H9 (cell line): Measurements from ENCODE around the gene RELB. TPM values are rescaled to one million over a fixed set of nuclear protein-coding genes. Genes with fewer than 3 reads are reported as not detected.

ENCODE experiments used
- DNase-seq: peaks from one replicate; pipeline ENCODE4 v3.0.0-alpha.2; 2017
- H2AFZ ChIP-seq: one replicate; pipeline ENCODE4 v1.6.1; 2013; ENCODE audit warnings: mild to moderate bottlenecking, low read length, control low read depth, moderate library complexity
- H2AK5ac ChIP-seq: 2 replicates; pipeline ENCODE4 v1.6.1; 2013; ENCODE audit warnings: low read length, control low read depth, mixed read lengths; ENCODE audit not compliant: insufficient read length
- H2BK120ac ChIP-seq: one replicate; pipeline ENCODE4 v1.6.1; 2013; ENCODE audit warnings: low read depth, mild to moderate bottlenecking, low read length, control low read depth, inconsistent platforms; ENCODE audit not compliant: poor library complexity, severe bottlenecking
- H2BK12ac ChIP-seq: 2 replicates; pipeline ENCODE4 v1.6.1; 2013; ENCODE audit warnings: low read length, control low read depth, mixed read lengths, low read depth; ENCODE audit not compliant: insufficient read length
- H2BK15ac ChIP-seq: 2 replicates; pipeline ENCODE4 v1.6.1; 2013; ENCODE audit warnings: low read depth, low read length, control low read depth
- H2BK20ac ChIP-seq: one replicate; pipeline ENCODE4 v1.6.1; 2013; ENCODE audit warnings: low read depth, mild to moderate bottlenecking, low read length, control low read depth, inconsistent platforms; ENCODE audit not compliant: poor library complexity, severe bottlenecking
- H2BK5ac ChIP-seq: 2 replicates; pipeline ENCODE4 v1.6.1; 2013; ENCODE audit warnings: low read length, control low read depth, mixed read lengths; ENCODE audit not compliant: insufficient read length
- H3K14ac ChIP-seq: 2 replicates; pipeline ENCODE4 v1.6.1; 2013; ENCODE audit warnings: low read length, control low read depth; ENCODE audit not compliant: insufficient read depth
- H3K18ac ChIP-seq: 2 replicates; pipeline ENCODE4 v1.6.1; 2013; ENCODE audit warnings: low read depth, mild to moderate bottlenecking, mixed read lengths, low read length, control low read depth; ENCODE audit not compliant: insufficient read length
- H3K23ac ChIP-seq: 2 replicates; pipeline ENCODE4 v1.6.1; 2013; ENCODE audit warnings: low read length, control low read depth, mixed read lengths, low read depth; ENCODE audit not compliant: insufficient read length
- H3K23me2 ChIP-seq: 2 replicates; pipeline ENCODE4 v1.6.1; 2013; ENCODE audit warnings: low read depth, mild to moderate bottlenecking, mixed read lengths, low read length, control low read depth; ENCODE audit not compliant: insufficient read length, poor library complexity, severe bottlenecking
- H3K27ac ChIP-seq: 2 replicates; pipeline ENCODE4 v1.5.1; 2013; ENCODE audit warnings: low read length, control low read depth, mixed read lengths, low read depth; ENCODE audit not compliant: insufficient read length
- H3K27me3 ChIP-seq: 2 replicates; pipeline ENCODE4 v1.6.1; 2013; ENCODE audit warnings: low read length, control low read depth, inconsistent platforms; ENCODE audit not compliant: insufficient read depth
- H3K4ac ChIP-seq: 2 replicates; pipeline ENCODE4 v1.6.1; 2013; ENCODE audit warnings: low read depth, mild to moderate bottlenecking, control low read depth, inconsistent platforms, low read length, moderate library complexity
- H3K4me1 ChIP-seq: 2 replicates; pipeline ENCODE4 v1.6.1; 2013; ENCODE audit warnings: low read length, control low read depth, inconsistent platforms; ENCODE audit not compliant: insufficient read depth
- H3K4me2 ChIP-seq: 2 replicates; pipeline ENCODE4 v1.6.1; 2013; ENCODE audit warnings: low read length, control low read depth, mixed read lengths; ENCODE audit not compliant: insufficient read length, insufficient read depth
- H3K56ac ChIP-seq: 2 replicates; pipeline ENCODE4 v1.6.1; 2013; ENCODE audit warnings: low read depth, mild to moderate bottlenecking, mixed read lengths, low read length, control low read depth; ENCODE audit not compliant: insufficient read length
- H3K79me1 ChIP-seq: 2 replicates; pipeline ENCODE4 v1.6.1; 2013; ENCODE audit warnings: low read depth, mild to moderate bottlenecking, moderate library complexity, low read length, control low read depth, inconsistent platforms; ENCODE audit not compliant: insufficient read depth, poor library complexity, severe bottlenecking
- H3K79me2 ChIP-seq: 2 replicates; pipeline ENCODE4 v1.6.1; 2013; ENCODE audit warnings: low read length, control low read depth, inconsistent platforms; ENCODE audit not compliant: insufficient read depth
- H3K9ac ChIP-seq: 2 replicates; pipeline ENCODE4 v1.6.1; 2013; ENCODE audit warnings: low read length, control low read depth, mixed read lengths; ENCODE audit not compliant: insufficient read length; ENCODE audit errors: extremely low read depth
- H3K9me3 ChIP-seq: one replicate; pipeline ENCODE4 v1.6.1; 2013; ENCODE audit warnings: low read depth, low read length, inconsistent platforms; ENCODE audit not compliant: control insufficient read depth
- H3T11ph ChIP-seq: one replicate; pipeline ENCODE4 v1.6.1; 2013; ENCODE audit warnings: mild to moderate bottlenecking, low read length, control low read depth, inconsistent platforms
- H4K20me1 ChIP-seq: one replicate; pipeline ENCODE4 v1.6.1; 2013; ENCODE audit not compliant: control insufficient read depth, insufficient read length, insufficient read depth
- H4K5ac ChIP-seq: 2 replicates; pipeline ENCODE4 v1.6.1; 2013; ENCODE audit warnings: low read depth, mild to moderate bottlenecking, mixed read lengths, low read length, control low read depth; ENCODE audit not compliant: insufficient read length
- H4K8ac ChIP-seq: replicated peaks from 2 replicates; pipeline ENCODE4 v1.6.1; 2013; ENCODE audit warnings: low read length, control low read depth, mixed read lengths, low read depth; ENCODE audit not compliant: insufficient read length
- H4K91ac ChIP-seq: 2 replicates; pipeline ENCODE4 v1.6.1; 2013; ENCODE audit warnings: low read depth, mild to moderate bottlenecking, moderate library complexity, mixed read lengths, low read length, control low read depth; ENCODE audit not compliant: insufficient read length
- H3K27ac Mint-ChIP-seq, 3 experiments: 2 replicates in 2 of 3; 3 replicates in 1 of 3; pipeline ENCODE4 v1.8.0; 2020 to 2021; ENCODE audit warnings: mixed read lengths in 3 of 3, mild to moderate bottlenecking in 1 of 3, moderate library complexity in 1 of 3
- H3K27me3 Mint-ChIP-seq: 2 replicates; pipeline ENCODE4 v1.8.0; 2021; ENCODE audit warnings: low read depth, mild to moderate bottlenecking, moderate library complexity, mixed read lengths
- H3K36me3 Mint-ChIP-seq, 3 experiments: 2 replicates in 2 of 3; 3 replicates in 1 of 3; pipeline ENCODE4 v1.8.0; 2020 to 2021; ENCODE audit warnings: low read depth in 3 of 3, mixed read lengths in 3 of 3; ENCODE audit not compliant: insufficient read depth in 1 of 3
- H3K4me1 Mint-ChIP-seq, 2 experiments: 2 replicates each; pipeline ENCODE4 v1.8.0; 2020; ENCODE audit warnings: mixed read lengths in 2 of 2
- H3K4me3 Mint-ChIP-seq, 2 experiments: 2 replicates in 1 of 2; 3 replicates in 1 of 2; pipeline ENCODE4 v1.8.0; 2020 to 2021; ENCODE audit warnings: mild to moderate bottlenecking in 2 of 2, mixed read lengths in 2 of 2, moderate library complexity in 1 of 2
- H3K9me3 Mint-ChIP-seq, 2 experiments: 2 replicates in 1 of 2; 3 replicates in 1 of 2; pipeline ENCODE4 v1.8.0; 2020; ENCODE audit warnings: mild to moderate bottlenecking in 2 of 2, mixed read lengths in 2 of 2, moderate library complexity in 1 of 2
- WGBS: extraction: QIAGEN DNeasy Blood & Tissue Kit; methylation state at CpG from one replicate; pipeline ENCODE4 v1.1.7; 2013; ENCODE audit warnings: missing lambda C conversion rate, low lambda C conversion rate, mixed read lengths; ENCODE audit not compliant: insufficient read length; ENCODE audit errors: extremely low coverage; 5-methylcytosine and 5-hydroxymethylcytosine counted together
- total RNA-seq: library from RNA; stranded (reverse); gene quantifications from 2 replicates; pipeline ENCODE4 v1.2.1, GENCODE V29; 2021
- TF ChIP-seq, protein P1 (sequence below): fragments of 200-600 bp; sonication (generic); conservative IDR thresholded peaks from 3 replicates; pipeline ENCODE4 v1.8.0; 2021; ENCODE audit warnings: antibody characterized with exemption, mild to moderate bottlenecking

RELB gene
- total RNA-seq, 1 experiment from 2014 or later: 13.7 TPM

- H3K36me3 Mint-ChIP-seq: peaks cover 33 to 60% (median 52%) of the 10 kb centered on the region in 3 experiments
- Histone ChIP-seq H3K14ac (no peak overlapping the region), H3K56ac (no peak overlapping the region), H2BK12ac (no peak overlapping the region), H2AFZ (no peak overlapping the region), H3K79me2 (peaks cover 2% of the 10 kb centered on the region; the same call in 1 of the 2 replicates), H3K9me3 (no peaks in the 10 kb centered on the region), H3T11ph (no peak overlapping the region), H3K4me1 (peaks cover 3% of the 10 kb centered on the region; the same call in 1 of the 2 replicates), H4K8ac (no peak overlapping the region), H3K9ac (no peak overlapping the region), H4K20me1 (no peaks in the 10 kb centered on the region), H3K27me3 (no peaks in the 10 kb centered on the region), H2BK20ac (no peak overlapping the region), H2AK5ac (no peak overlapping the region), H3K23ac (no peak overlapping the region), H3K4me2 (no peak overlapping the region), H4K91ac (no peak overlapping the region), H3K4ac (no peak overlapping the region), H3K18ac (no peak overlapping the region), H3K27ac (no peak overlapping the region), H2BK15ac (no peak overlapping the region), H3K79me1 (no peaks in the 10 kb centered on the region), H2BK5ac (no peak overlapping the region), H2BK120ac (no peak overlapping the region), H4K5ac (no peak overlapping the region), H3K23me2 (peaks cover 8% of the 10 kb centered on the region)
- TF ChIP-seq, protein P1, sequence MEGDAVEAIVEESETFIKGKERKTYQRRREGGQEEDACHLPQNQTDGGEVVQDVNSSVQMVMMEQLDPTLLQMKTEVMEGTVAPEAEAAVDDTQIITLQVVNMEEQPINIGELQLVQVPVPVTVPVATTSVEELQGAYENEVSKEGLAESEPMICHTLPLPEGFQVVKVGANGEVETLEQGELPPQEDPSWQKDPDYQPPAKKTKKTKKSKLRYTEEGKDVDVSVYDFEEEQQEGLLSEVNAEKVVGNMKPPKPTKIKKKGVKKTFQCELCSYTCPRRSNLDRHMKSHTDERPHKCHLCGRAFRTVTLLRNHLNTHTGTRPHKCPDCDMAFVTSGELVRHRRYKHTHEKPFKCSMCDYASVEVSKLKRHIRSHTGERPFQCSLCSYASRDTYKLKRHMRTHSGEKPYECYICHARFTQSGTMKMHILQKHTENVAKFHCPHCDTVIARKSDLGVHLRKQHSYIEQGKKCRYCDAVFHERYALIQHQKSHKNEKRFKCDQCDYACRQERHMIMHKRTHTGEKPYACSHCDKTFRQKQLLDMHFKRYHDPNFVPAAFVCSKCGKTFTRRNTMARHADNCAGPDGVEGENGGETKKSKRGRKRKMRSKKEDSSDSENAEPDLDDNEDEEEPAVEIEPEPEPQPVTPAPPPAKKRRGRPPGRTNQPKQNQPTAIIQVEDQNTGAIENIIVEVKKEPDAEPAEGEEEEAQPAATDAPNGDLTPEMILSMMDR: no peak
- no peak for DNase-seq
- peaks cover 13 to 23% of the 10 kb centered on the region in 2 experiments for H3K4me1 Mint-ChIP-seq
- H3K9me3 Mint-ChIP-seq: no peaks in the 10 kb centered on the region
- peak overlapping the region in 2 of 3 experiments; percentile 61 to 73; a peak in 4 of 7 replicates for H3K27ac Mint-ChIP-seq
- H3K4me3 Mint-ChIP-seq: peak overlapping the region in 1 of 2 experiments; percentile 16; a peak in 1 of 5 replicates
- no peaks in the 10 kb centered on the region for H3K27me3 Mint-ChIP-seq
- no CpG with 5 or more reads among the region's 6 CpGs for WGBS
Measured at GRCh38 chr19:45070214-45070613, 69.0 kb downstream of the RELB start.
